ENCODE measurements around the gene LCAT.
"Not testable (repeated sequence)": the region's sequence is repeated elsewhere in the genome, so short reads cannot be mapped to it uniquely, and the experiment has no call there.

Gene LCAT

DNA sequence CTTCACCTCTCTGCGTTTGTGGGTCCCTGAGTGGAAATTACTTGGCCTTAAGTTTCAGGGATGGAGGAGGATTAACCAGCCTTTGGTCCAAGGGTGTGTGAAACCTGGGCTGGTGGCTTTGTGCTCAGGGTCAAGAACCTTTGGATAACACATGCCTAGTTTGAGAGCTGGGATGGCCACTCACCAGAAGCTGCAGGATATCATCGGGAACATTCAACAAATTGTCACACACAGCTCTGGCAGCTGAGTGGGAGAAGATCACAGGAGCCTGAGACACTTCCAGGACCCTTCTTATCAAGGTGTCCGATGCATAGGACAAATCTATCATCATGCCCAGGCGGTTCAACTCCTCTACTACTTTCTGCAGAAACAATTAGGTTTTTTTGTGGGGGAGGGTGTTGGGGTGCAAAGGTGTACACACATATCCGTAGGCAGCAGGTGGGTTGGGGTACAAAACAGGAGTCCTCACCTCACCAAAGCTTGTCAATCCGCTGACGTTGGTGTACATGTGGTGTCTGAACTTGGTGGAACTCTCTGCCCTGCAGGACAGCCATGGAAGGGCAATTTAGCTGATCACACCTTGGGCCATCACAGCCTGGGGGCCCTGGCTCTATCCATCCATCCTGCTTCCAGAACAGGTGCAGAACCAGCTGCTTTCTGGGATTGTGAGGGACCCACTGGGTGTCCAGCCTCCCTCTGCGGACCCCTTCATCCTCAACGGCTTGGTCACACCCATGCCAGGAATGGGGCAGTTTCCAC, 33.7 kb upstream of the LCAT start:
- Histone ChIP-seq H3K9ac (ENCODE audit: low read length) (no peak overlapping the region), H3K27ac (ENCODE audit: low read depth, low read length) (no peak overlapping the region), H3K4me1 (ENCODE audit: control insufficient read depth, insufficient read depth, low read length) (no peaks in the 10 kb centered on the region), H3K36me3 (ENCODE audit: control insufficient read depth, insufficient read depth, low read length) (no peaks in the 10 kb centered on the region), H3K27me3 (ENCODE audit: control insufficient read depth, insufficient read depth, low read length) (no peaks in the 10 kb centered on the region), H3K4me3 (ENCODE audit: low read length) (no peak overlapping the region)

DNA sequence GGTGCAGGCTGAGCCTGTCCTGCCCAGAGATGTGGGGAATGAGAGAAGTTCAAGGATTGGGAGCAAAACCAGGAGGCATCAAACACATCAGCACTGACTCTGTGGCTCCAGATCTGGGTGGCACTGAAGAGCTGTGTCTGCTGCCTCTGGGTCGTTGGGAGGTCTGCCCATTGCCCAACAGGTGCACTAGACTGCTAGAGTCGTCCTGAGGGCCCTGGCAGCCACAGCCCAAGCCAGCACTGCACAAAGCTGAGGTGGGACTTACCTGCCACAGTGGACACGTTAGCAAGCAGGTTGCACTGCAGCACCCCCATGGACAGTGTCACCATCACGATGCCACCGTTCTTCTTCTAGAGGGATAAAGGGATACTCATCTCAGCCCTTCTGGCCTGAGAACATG, 33.1 kb upstream of the LCAT start:
- Histone ChIP-seq H3K36me3 (ENCODE audit: control insufficient read depth, insufficient read depth, low read length) (no peaks in the 10 kb centered on the region), H3K9ac (ENCODE audit: low read length) (no peak overlapping the region), H3K4me1 (ENCODE audit: control insufficient read depth, insufficient read depth, low read length) (no peaks in the 10 kb centered on the region), H3K4me3 (ENCODE audit: low read length) (no peak overlapping the region), H3K27me3 (ENCODE audit: control insufficient read depth, insufficient read depth, low read length) (no peaks in the 10 kb centered on the region), H3K27ac (ENCODE audit: low read depth, low read length) (no peak overlapping the region)

DNA sequence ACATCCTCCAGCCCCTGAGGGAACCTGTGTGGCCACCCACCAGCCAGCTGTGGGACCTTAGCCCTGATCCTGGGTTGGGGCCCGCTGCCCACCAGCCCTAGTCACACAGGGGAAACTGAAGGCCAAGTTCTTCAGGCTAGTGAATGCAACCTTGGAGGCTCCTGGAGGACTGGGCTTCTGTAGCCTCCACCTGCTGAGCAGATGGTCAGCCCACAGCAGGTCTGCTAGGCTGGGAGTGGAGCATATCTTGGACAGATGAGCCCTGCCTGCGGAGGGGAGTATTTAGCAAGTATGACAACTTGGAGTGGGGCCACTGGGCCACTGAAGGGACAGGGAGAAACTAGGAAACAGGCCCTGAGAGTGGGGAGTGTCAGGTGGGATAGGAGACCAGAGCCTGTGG, 32.3 kb upstream of the LCAT start:
- H3K4me1 ChIP-seq (ENCODE audit: control insufficient read depth, insufficient read depth, low read length): no peaks in the 10 kb centered on the region
- no peak overlapping the region for H3K9ac ChIP-seq (ENCODE audit: low read length)
- no peaks in the 10 kb centered on the region for H3K36me3 ChIP-seq (ENCODE audit: control insufficient read depth, insufficient read depth, low read length)
- H3K4me3 ChIP-seq (ENCODE audit: low read length): no peak overlapping the region
- H3K27ac ChIP-seq (ENCODE audit: low read depth, low read length): no peak overlapping the region
- no peaks in the 10 kb centered on the region for H3K27me3 ChIP-seq (ENCODE audit: control insufficient read depth, insufficient read depth, low read length)

DNA sequence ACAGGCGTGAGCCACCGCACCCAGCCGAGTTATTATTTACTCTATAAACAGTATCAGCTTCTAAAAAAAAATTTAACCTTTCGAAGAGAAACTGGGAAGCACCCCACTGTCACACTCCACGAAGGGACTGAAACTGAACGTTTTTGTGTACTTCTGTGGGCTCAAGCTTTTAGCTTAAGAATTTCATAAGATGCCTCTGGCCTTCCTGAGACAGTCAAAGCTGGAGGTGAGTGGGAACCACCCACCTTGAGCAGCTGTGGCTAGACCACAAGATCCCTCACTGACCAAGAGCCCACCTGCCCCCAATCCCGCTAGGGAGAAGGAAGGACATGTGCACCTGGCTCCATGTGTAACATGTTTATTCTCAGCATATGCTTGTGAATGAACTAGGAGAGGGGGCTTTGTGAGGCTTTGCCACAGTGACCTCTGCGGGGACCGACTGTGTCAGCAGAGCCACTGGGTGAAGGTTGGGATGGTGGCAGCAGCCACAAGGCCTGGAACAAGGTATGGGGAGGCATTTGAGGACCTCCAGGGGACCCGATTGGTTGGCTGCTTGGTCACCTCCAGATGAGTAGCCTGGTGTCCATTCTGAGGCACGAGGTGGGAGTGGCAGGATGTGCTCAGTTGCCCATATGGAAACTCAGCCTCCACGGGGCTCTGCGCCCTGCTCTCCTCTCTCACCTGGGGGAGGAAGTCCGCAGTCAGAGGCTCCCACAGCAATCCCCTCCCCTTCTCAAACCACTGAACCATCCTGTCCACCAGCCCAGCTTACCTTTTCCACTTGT, 31.6 kb upstream of the LCAT start:
- Histone ChIP-seq H3K9ac (ENCODE audit: low read length) (no peak overlapping the region), H3K36me3 (ENCODE audit: control insufficient read depth, insufficient read depth, low read length) (no peaks in the 10 kb centered on the region), H3K27ac (ENCODE audit: low read depth, low read length) (no peak overlapping the region), H3K4me3 (ENCODE audit: low read length) (no peak overlapping the region), H3K4me1 (ENCODE audit: control insufficient read depth, insufficient read depth, low read length) (no peaks in the 10 kb centered on the region), H3K27me3 (ENCODE audit: control insufficient read depth, insufficient read depth, low read length) (no peaks in the 10 kb centered on the region)

DNA sequence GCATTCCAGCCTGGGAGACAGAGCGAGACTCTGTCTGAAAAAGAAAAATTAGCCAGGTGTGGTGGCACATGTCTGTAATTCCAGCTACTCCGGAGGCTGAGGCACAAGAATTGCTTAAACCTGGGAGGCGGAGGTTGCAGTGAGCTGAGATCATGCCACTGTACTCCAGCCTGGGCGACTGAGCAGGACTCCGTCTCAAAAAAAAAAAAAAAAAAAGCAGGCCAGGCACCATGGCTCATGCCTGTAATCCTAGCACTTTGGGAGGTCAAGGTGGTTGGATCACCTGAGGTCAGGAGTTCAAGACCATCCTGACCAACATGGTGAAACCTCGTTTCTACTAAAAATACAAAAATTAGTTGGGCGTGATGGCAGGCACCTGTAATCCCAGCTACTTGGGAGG, 28.4 kb upstream of the LCAT start:
- H3K27ac ChIP-seq (ENCODE audit: low read depth, low read length); H3K4me3 ChIP-seq (ENCODE audit: low read length); H3K9ac ChIP-seq (ENCODE audit: low read length); H3K27me3 ChIP-seq (ENCODE audit: control insufficient read depth, insufficient read depth, low read length); H3K4me1 ChIP-seq (ENCODE audit: control insufficient read depth, insufficient read depth, low read length); H3K36me3 ChIP-seq (ENCODE audit: control insufficient read depth, insufficient read depth, low read length): not testable (repeated sequence)

DNA sequence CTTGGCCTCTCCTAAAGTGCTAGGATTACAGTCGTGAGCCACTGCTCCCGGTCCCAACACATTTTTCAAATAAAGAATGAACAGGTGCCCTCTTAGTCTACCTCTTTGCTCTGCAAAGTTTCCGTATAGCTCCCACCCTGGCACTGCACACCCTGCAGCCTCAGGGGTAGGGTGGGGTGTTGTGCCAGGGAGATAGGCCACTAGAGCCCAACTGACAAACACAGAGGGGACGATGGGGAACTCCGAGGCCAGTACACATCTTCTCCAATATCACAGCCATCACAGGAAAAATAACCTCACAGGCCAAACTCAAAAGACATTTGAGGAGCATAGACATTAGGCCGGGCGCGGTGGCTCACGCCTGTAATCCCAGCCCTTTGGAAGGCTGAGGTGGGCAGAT, 27.2 kb upstream of the LCAT start:
- Histone ChIP-seq H3K27me3 (ENCODE audit: control insufficient read depth, insufficient read depth, low read length) (peaks cover 3% of the 10 kb centered on the region), H3K4me1 (ENCODE audit: control insufficient read depth, insufficient read depth, low read length) (peaks cover 12% of the 10 kb centered on the region), H3K27ac (ENCODE audit: low read depth, low read length) (no peak overlapping the region), H3K4me3 (ENCODE audit: low read length) (no peak overlapping the region), H3K36me3 (ENCODE audit: control insufficient read depth, insufficient read depth, low read length) (no peaks in the 10 kb centered on the region), H3K9ac (ENCODE audit: low read length) (no peak overlapping the region)

DNA sequence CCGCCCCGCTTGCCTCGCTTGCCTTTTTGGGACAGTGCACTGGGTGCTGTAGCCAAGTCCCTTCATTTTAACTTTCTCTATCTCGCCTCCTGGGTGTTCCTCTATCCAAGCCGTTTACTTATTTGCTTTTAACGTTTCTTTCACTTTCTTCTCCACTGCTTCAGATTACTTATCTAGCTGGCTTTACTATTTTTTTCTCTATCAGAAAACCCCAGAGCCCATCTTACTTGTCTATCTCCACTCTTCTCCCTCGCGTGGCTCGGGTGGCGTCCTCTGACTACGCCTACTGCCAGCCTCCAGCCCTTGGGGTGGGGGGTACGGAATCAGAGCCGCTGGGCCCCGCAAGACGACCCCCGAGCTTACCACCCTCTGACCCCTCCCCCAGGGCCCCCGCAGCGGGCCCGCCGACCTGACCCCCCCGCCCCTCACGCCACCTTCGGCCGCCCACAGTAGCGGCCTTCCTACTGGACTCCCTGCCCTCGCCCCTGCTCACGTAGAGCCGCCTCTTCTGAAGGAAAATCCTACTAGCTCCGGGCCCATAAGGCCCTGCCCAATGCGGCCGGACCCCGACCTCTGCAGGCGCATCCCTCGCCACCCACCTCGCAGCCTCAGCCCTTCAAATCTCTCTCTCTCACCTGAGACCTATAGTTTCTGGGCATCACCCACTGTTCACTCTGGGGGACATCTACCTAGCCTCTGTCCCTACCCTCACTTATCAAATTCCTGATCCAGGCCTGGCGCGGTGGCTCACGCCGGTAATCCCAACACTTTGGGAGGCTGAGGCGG, 25.5 kb upstream of the LCAT start:
- Histone ChIP-seq H3K27ac (ENCODE audit: low read depth, low read length) (peak overlapping the region; percentile 98), H3K9ac (ENCODE audit: low read length) (peak overlapping the region; percentile 57)

DNA sequence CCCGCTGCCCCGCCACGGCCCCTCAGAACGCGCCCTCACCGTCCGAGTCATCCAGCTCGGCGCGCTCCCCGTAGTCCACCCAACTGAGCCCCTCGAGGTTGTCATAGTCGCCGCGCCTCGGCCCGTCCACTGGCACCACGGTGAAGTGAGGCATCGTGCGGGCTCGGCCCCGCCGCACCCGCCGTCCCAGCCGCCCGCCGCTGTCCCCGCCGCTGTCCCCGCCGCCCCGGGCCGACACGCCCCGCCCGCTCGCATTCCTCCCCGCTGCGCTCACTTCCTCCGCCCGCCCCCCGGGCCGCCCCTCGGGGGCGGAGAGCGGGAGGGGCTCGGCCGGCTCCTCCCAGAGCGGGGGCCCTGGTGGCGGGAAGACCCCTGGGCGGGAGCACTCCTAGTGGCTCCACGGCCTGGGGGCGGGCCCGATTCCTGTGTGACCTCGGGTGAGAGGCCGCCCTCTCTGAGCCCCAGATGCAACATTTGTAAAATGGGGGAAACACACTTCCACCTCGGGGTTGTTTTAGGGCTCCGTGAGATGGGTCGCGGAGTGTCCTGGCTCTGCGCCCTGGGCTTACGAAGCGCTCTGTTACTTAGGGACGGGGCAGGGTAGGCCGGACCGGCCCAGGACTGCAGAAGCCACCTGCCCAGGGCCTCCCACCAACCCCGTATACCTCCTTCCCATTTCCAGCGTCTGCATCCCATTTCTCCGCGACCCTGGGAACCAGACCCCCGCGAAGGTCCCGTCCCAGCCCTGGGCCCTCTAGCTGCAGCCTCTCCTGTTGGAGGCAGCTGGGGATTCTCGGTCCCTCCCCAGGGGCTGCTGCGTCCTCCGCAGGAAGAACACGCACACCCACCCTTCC, 24.7 kb upstream of the LCAT start, which contains the start of gene SLC12A4:
Gene SLC12A4 (minus strand): TSS at position 238 of the 854 bp plus-strand sequence. CDS start 84 bp downstream, at position 154.
- H3K4me1 ChIP-seq (ENCODE audit: control insufficient read depth, insufficient read depth, low read length): peaks cover 21% of the 10 kb centered on the region

More for the DNA sequence above, 25.5 kb upstream of the LCAT start:
- Histone ChIP-seq H3K27me3 (ENCODE audit: control insufficient read depth, insufficient read depth, low read length) (peaks cover 3% of the 10 kb centered on the region), H3K4me1 (ENCODE audit: control insufficient read depth, insufficient read depth, low read length) (peaks cover 18% of the 10 kb centered on the region), H3K4me3 (ENCODE audit: low read length) (peak overlapping the region; percentile 86), H3K36me3 (ENCODE audit: control insufficient read depth, insufficient read depth, low read length) (no peaks in the 10 kb centered on the region)

DNA sequence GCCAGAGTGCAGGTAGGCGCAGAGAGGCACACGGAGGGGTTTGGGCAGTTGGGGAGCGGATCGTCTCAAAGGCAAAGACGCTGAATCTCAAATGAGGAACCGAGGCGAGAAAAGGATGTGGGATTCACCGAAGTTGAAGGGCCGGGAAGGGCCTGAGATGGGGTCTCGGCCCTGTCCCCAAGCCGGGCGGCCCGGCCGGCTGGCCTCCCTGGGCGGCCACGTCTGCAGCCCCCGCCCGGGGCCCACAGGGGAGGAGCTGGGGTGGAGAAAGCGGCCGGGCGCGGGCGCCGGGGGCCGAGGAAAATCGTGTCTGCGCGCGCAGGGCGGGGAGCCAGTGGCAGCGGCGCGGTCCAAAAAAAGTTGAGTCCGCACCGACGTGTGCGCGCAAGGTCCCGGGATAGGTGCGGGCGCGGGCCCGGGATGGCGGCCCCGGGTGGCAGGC, 24.1 kb upstream of the LCAT start:
- peaks cover 23% of the 10 kb centered on the region for H3K4me1 ChIP-seq (ENCODE audit: control insufficient read depth, insufficient read depth, low read length)
- H3K9ac ChIP-seq (ENCODE audit: low read length): peak overlapping the region; percentile 88
- H3K36me3 ChIP-seq (ENCODE audit: control insufficient read depth, insufficient read depth, low read length): peaks cover 3% of the 10 kb centered on the region
- H3K27me3 ChIP-seq (ENCODE audit: control insufficient read depth, insufficient read depth, low read length): peaks cover 3% of the 10 kb centered on the region
- H3K27ac ChIP-seq (ENCODE audit: low read depth, low read length): peak overlapping the region; percentile 98
- peak overlapping the region; percentile 86 for H3K4me3 ChIP-seq (ENCODE audit: low read length)

More for the DNA sequence above, 24.7 kb upstream of the LCAT start, which contains the start of gene SLC12A4:
- Histone ChIP-seq H3K4me3 (ENCODE audit: low read length) (peak within 1 kb of the TSS; percentile 86), H3K36me3 (ENCODE audit: control insufficient read depth, insufficient read depth, low read length) (no peaks in the 10 kb centered on the region), H3K27ac (ENCODE audit: low read depth, low read length) (peak within 1 kb of the TSS; percentile 98), H3K9ac (ENCODE audit: low read length) (peak within 1 kb of the TSS; percentile 88), H3K27me3 (ENCODE audit: control insufficient read depth, insufficient read depth, low read length) (peaks cover 3% of the 10 kb centered on the region)

DNA sequence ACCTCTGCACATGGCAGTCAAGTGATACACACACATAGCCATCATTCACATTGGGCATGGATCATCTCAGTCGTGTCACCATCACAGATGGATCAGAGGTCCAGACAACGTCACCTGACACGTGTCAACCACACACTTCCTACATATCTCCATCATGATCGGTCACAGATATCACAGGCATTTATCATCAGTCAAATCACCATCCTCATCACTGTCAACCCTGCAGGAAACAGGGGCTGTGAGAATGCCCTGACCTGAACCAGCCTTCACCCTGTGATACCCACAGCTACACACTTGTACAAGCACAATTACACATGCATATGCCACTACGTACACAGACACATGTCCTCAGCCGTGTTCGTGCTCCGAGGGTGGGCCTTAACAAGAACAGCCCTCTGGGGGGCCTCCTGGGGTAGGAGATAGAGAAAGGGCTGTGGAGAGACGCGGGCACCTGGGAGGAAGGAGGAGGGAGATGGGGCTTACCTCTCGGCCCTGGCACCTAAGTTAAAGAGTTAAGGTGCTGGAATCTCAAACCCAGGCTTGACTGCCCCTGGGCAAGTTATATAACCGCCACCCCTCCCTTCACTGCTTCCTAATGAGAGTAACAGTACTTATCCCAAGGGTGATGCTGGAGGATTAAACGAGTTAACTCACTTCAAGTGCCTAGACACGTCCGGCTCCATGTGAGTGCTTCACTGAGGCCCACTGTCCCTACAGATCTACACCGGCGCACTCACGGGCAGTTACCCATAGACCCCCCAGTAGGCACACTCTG, 23.4 kb upstream of the LCAT start:
- Histone ChIP-seq H3K4me3 (ENCODE audit: low read length) (peak overlapping the region; percentile 86), H3K4me1 (ENCODE audit: control insufficient read depth, insufficient read depth, low read length) (peaks cover 23% of the 10 kb centered on the region), H3K9ac (ENCODE audit: low read length) (peak overlapping the region; percentile 88), H3K27ac (ENCODE audit: low read depth, low read length) (peak overlapping the region; percentile 98), H3K27me3 (ENCODE audit: control insufficient read depth, insufficient read depth, low read length) (peaks cover 3% of the 10 kb centered on the region), H3K36me3 (ENCODE audit: control insufficient read depth, insufficient read depth, low read length) (peaks cover 8% of the 10 kb centered on the region)

DNA sequence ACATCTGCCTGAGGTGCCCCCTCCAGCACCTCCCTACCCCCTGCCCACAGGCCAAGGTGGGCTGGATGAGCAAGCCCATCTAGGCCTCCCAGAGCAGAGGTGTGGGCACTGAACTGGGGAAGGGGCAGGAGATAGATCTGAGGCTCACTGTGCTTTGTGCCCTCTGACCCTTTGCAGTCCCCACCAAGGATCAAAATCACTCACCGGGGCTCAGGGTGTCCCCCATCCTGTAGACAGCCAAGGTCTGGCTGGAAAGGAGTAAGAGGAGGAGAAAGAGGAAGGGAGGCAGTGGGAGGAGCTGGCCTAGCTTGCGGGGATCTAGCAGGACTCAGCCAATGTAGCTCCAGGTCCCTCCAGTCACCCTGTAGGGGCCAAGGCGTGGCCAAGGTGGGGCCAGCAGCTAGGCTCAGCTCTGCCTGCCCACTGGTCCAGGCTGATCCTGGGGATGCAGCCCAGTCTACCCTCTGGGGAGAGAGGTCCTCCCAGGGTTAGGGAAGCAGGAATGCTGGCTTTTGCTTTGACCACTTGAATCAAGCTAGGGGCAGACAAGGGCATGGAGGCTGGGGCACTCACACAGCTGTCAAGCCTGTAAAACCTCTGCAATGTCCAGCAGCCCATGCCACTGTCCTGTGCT, 22.7 kb upstream of the LCAT start:
- no peak overlapping the region for H3K9ac ChIP-seq (ENCODE audit: low read length)
- peaks cover 23% of the 10 kb centered on the region for H3K4me1 ChIP-seq (ENCODE audit: control insufficient read depth, insufficient read depth, low read length)
- H3K4me3 ChIP-seq (ENCODE audit: low read length): peak overlapping the region; percentile 86
- peaks cover 3% of the 10 kb centered on the region for H3K27me3 ChIP-seq (ENCODE audit: control insufficient read depth, insufficient read depth, low read length)
- peak overlapping the region; percentile 98 for H3K27ac ChIP-seq (ENCODE audit: low read depth, low read length)
- peaks cover 15% of the 10 kb centered on the region for H3K36me3 ChIP-seq (ENCODE audit: control insufficient read depth, insufficient read depth, low read length)

All from rectal smooth muscle tissue (tissue), 1 donor.